Left forelimb (tissue), 1 donor: ENCODE measurements around the gene ATP10A.

ENCODE experiments used
- DNase-seq: peaks from one replicate; pipeline ENCODE4 v3.0.0-alpha.2; 2018; ENCODE audit warnings: low spot score

Gene ATP10A, protein sequence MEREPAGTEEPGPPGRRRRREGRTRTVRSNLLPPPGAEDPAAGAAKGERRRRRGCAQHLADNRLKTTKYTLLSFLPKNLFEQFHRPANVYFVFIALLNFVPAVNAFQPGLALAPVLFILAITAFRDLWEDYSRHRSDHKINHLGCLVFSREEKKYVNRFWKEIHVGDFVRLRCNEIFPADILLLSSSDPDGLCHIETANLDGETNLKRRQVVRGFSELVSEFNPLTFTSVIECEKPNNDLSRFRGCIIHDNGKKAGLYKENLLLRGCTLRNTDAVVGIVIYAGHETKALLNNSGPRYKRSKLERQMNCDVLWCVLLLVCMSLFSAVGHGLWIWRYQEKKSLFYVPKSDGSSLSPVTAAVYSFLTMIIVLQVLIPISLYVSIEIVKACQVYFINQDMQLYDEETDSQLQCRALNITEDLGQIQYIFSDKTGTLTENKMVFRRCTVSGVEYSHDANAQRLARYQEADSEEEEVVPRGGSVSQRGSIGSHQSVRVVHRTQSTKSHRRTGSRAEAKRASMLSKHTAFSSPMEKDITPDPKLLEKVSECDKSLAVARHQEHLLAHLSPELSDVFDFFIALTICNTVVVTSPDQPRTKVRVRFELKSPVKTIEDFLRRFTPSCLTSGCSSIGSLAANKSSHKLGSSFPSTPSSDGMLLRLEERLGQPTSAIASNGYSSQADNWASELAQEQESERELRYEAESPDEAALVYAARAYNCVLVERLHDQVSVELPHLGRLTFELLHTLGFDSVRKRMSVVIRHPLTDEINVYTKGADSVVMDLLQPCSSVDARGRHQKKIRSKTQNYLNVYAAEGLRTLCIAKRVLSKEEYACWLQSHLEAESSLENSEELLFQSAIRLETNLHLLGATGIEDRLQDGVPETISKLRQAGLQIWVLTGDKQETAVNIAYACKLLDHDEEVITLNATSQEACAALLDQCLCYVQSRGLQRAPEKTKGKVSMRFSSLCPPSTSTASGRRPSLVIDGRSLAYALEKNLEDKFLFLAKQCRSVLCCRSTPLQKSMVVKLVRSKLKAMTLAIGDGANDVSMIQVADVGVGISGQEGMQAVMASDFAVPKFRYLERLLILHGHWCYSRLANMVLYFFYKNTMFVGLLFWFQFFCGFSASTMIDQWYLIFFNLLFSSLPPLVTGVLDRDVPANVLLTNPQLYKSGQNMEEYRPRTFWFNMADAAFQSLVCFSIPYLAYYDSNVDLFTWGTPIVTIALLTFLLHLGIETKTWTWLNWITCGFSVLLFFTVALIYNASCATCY (N-terminal part only)

DNA sequence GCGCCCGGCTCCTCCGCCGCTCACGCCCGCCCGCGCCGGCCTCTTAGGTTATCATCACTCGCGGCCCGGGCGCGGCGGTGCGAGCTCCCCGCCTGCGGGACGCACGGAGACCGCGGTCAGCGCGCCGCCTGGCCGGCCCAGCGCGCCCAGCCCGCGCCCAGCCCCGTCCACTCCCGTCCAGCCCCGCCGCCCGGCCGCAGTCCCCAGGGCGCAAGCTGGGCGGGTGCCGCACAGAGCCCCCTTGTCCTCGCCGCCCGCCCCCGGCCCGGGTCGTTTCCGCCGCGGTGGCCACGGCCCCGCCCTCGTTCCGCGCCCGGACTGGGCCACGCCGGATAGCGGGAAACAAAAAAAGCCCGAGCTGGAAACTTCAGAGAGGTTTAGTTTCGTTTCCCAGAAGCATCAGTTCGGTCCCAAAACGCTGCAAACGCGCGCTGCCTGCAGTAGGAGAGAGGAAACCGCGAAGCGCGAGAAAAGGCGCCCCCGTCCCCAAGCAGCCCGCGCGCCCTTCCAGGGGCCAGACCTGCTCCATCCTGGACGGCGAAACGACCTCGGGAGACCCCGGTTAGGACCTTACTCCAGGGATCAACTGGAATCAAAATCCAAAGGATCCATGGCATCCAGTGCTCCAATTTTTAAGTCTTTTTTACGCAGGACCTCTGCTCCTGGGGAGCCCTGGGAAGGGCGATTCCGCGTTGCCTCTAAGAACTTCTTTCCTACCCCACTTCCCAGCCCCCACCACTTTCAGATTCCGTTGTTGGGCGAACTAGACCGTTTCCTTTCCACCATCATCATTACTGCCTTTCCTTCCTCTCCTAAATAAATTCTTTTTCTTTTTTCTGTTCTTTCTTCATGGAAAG, at the start of gene ATP10A:
ATP10A (minus strand) TSS at position 217 of the 857 bp plus-strand sequence. CDS start 231 bp downstream, outside the sequence.
- no peak for DNase-seq

DNA sequence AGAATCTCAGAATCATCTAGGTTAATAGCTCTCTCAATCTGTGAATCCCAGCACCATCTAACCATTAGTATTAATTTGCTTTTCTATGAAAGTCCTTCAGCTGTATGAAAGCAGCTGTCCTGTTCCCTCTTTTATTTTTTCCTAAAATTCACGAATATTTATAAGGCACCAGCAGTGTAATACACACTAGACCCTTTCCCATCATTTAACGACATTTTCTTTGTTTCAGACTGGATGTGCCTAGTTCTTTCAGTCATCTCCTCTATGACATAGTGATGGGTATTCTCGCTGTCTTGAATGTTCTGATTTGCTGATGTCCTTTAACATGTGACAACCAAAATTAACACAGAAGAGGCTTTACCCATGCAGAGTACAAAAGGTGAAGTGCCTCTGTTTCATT, 48.9 kb upstream of the ATP10A start:
- DNase-seq: no peak

DNA sequence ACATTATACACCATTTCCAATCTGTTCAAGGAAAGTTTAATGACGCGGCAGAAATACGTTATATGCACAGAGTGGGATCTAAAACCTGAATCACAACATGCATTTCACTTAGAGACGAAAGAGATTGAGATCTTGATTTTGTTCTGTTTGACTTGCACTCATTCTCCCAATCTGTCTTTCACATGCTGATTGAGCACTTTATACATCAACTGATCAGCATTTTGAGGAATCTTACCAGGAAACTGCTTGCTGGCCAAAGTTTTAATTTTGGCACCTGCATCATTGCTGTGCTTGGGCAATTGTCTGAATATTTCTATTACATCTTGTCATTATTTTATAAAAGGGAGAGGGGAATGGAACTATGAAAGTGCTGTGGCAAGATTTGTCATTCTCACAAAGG, 47.7 kb upstream of the ATP10A start:
- no peak for DNase-seq

- no peak for DNase-seq
These were observed 46.7 kb upstream of the ATP10A start for GRCh38 chr15:25909806-25910205.

GRCh38 chr15:25909325-25909724, 46.2 kb upstream of the ATP10A start:
- DNase-seq: no peak

GRCh38 chr15:25905140-25905539, 42.0 kb upstream of the ATP10A start:
- DNase-seq: no peak

- DNase-seq: no peak
These were observed 40.0 kb upstream of the ATP10A start for GRCh38 chr15:25903024-25903581.

GRCh38 chr15:25901811-25902605, 38.9 kb upstream of the ATP10A start:
- no peak for DNase-seq

DNA sequence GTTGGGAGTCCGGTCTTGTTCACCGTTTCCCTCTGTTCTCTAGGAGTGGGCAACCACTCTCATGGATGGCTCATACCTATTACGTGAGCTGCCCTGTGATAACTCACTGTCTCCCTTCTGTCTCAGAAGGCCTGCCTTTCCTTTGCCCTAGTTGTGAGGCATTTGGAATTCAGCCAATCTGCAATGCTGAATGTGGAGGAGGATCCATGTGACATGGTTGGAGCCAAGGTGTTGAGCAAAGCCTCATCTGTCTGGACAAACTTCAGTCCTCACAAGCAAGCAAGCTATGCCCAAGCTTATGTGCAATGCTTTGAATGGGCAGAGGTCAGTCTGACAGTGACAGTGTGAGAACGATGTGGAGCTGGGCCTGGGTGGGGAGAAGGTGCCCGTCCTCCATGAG, 37.8 kb upstream of the ATP10A start:
- DNase-seq: no peak

GRCh38 chr15:25900431-25900830, 37.3 kb upstream of the ATP10A start:
- no peak for DNase-seq

DNA sequence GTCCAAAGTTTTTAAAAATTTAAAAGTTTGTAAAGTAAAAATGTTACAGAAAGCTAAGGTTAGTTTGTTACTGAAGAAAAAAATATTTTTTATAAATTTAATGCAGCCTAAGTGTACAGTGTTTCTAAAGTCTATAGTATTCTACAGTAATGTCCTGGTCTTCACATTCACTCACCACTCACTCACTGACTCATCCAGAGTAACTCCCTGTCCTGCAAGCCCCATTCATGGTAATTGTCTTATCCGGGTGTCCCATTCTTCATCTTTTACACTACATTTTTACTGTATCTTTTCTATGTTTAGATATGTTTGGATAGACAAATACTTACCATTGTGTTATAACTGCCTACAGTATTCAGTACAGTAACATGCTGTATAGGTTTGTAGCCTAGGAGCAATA, 36.7 kb upstream of the ATP10A start:
- no peak for DNase-seq

DNA sequence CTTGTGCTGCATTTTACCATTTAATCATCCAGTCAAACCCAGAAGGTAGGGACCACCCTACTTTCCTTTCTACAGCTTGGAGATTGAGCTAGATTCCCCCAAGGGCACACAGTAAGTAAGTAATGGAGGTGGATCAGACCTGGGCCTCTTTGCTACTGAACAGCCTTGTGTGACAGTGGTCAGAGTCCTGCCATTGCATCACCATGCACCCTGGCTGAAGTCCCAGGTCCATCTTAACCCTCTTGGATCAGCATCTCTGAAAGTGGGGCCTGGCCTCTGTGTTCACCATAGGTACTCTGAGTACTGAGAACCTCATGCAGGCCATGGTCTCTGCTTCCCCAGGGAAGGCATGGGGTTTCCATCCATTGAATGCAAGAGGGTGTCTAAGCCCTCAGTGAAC, 34.5 kb upstream of the ATP10A start:
- DNase-seq: no peak

DNA sequence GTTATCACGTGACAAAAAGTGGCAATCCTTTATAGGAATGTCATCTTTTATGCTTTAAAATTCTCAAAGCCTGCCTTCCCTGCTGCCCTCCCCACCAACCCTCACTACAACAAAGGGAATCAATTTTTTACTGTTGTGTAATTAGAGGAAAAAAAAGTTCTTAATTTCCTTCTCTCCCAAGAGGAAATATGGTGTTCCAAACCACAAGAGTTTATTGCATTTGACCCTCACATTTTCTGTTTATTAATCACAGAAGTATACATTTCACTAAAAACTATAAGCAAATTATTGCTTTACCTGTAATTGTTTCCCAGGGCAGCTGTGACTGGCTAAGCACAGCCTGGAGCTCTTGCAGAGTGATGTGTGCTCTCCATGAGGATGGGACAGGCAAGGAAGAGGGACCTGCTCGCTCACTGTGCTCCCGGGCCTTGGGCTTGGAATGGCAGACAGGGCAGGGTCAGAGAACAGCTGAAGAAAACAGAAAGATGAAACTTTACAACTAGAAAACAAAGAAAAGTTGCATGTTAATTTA, 31.3 kb upstream of the ATP10A start:
- no peak for DNase-seq

- no peak for DNase-seq
These were observed 30.5 kb upstream of the ATP10A start for GRCh38 chr15:25893596-25893995.

DNA sequence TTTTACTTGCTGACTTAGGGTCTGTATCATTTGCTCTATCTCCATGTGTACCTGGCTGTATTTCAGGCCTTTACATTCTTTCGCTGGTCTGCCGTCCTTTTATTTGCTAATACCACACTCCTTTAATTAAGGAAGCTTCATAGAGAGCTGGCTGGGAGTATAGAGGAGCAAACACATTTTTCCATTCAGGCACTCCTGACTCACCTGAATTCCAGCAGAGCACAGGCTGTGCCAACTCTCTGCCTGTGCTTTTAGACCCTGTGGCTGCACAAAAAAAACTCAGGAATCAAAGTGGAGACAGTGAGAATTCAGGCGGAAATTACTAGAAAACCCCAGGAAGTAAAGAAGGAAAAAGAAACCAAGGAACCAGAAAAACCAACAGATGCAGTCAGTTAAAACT, 29.0 kb upstream of the ATP10A start:
- DNase-seq: no peak

GRCh38 chr15:25891081-25891480, 28.0 kb upstream of the ATP10A start:
- no peak for DNase-seq

GRCh38 chr15:25890529-25890928, 27.4 kb upstream of the ATP10A start:
- no peak for DNase-seq

DNA sequence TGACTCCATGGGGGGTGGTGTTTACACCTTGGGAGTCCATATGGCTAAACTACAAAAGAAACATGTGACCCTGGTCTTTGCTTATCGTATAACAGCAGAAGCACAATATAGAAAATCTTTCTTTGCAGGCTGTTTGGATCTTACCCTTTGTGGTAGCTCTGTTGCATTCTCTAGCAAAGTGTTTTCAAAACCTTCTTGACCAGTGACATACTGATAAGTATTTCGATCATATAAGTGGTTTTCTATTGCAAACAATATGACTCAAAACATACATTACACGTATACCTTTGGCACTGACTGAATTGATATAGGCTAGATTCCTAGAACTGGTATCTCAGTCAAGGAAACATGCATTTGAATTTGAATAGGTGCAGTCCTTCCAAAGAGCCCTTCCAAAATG, 24.7 kb upstream of the ATP10A start:
- no peak for DNase-seq

GRCh38 chr15:25886498-25887140, 23.5 kb upstream of the ATP10A start:
- no peak for DNase-seq
